ENCODE data around the gene EPHA7.

- no peak for TF ChIP-seq RXRA (IDR thresholded peaks at IDR 0.05)
- TF ChIP-seq SP1 (IDR thresholded peaks at IDR 0.05), result no peak
- TF ChIP-seq, protein P1, sequence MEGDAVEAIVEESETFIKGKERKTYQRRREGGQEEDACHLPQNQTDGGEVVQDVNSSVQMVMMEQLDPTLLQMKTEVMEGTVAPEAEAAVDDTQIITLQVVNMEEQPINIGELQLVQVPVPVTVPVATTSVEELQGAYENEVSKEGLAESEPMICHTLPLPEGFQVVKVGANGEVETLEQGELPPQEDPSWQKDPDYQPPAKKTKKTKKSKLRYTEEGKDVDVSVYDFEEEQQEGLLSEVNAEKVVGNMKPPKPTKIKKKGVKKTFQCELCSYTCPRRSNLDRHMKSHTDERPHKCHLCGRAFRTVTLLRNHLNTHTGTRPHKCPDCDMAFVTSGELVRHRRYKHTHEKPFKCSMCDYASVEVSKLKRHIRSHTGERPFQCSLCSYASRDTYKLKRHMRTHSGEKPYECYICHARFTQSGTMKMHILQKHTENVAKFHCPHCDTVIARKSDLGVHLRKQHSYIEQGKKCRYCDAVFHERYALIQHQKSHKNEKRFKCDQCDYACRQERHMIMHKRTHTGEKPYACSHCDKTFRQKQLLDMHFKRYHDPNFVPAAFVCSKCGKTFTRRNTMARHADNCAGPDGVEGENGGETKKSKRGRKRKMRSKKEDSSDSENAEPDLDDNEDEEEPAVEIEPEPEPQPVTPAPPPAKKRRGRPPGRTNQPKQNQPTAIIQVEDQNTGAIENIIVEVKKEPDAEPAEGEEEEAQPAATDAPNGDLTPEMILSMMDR (IDR thresholded peaks at IDR 0.05; ENCODE audit: low read depth, low read length, missing input control), result no peak
Measured at GRCh38 chr6:93307505-93308409, 111.6 kb downstream of the EPHA7 start.

Measured in liver (tissue), 3 donors.